Kidney (tissue), 22 donors: ENCODE results near the gene ANP32A. TPM values are rescaled to one million over a fixed set of nuclear protein-coding genes. Genes with fewer than 3 reads are reported as not detected.

Source experiments
- DNase-seq, 5 donors: peaks; one replicate each; pipeline ENCODE4 v3.0.0-alpha.2; 2013 to 2020
- FAIRE-seq: peaks from 2 replicates; lab custom pipeline; 2012; peaks lifted over from hg19 to GRCh38; lab: Jason Lieb, UNC
- H3K27ac ChIP-seq, 2 donors: one replicate each; pipeline ENCODE4 v1.7.0; 2013; ENCODE audit warnings: low read depth in 2 of 2, low read length in 2 of 2, inconsistent platforms in 1 of 2
- H3K27me3 ChIP-seq: one replicate; pipeline ENCODE4 v1.7.1; 2013; ENCODE audit warnings: low read length, inconsistent platforms; ENCODE audit not compliant: control insufficient read depth, insufficient read depth
- H3K36me3 ChIP-seq, 3 donors: one replicate each; pipeline versions ENCODE4 v1.7.0 to v1.7.1; 2013; ENCODE audit warnings: low read length in 3 of 3, control low read depth in 1 of 3, inconsistent platforms in 1 of 3; ENCODE audit not compliant: insufficient read depth in 3 of 3, control insufficient read depth in 2 of 3
- H3K4me1 ChIP-seq, 3 donors: one replicate each; pipeline versions ENCODE4 v1.7.0 to v1.7.1; 2013; ENCODE audit warnings: low read length in 3 of 3, inconsistent platforms in 1 of 3, low read depth in 1 of 3; ENCODE audit not compliant: control insufficient read depth in 2 of 3, insufficient read depth in 2 of 3
- H3K4me3 ChIP-seq, 3 donors: one replicate each; pipeline versions ENCODE4 v1.7.0 to v1.8.1; 2013; ENCODE audit warnings: low read length in 3 of 3, control low read depth in 1 of 3, inconsistent platforms in 1 of 3
- H3K9ac ChIP-seq, 3 donors: one replicate each; pipeline versions ENCODE4 v1.7.0 to v1.7.1; 2013; ENCODE audit warnings: low read length in 3 of 3, control low read depth in 1 of 3, inconsistent platforms in 1 of 3
- H3K9me3 ChIP-seq, 3 donors: one replicate each; pipeline versions ENCODE4 v1.7.0 to v1.7.1; 2013; ENCODE audit warnings: low read length in 3 of 3, control low read depth in 1 of 3, inconsistent platforms in 1 of 3; ENCODE audit not compliant: control insufficient read depth in 2 of 3, insufficient read depth in 1 of 3
- CTCF ChIP-seq: IDR thresholded peaks from 3 replicates; pipeline ENCODE4 v1.5.1; 2012; ENCODE audit warnings: mild to moderate bottlenecking, moderate library complexity, borderline replicate concordance; ENCODE audit not compliant: insufficient read depth; ENCODE audit errors: extremely low read depth
- intact Hi-C: fragments of 100-400 bp; cut with DNase I; formaldehyde crosslinking; loops from one replicate; pipeline ENCODE4 v1.11.1; 2022
- long read RNA-seq, 10 donors: library from polyadenylated mRNA in 1 of 10; unstranded in 1 of 10; transcript quantifications; one replicate each; pipeline ENCODE4 v2.0.0 and lab custom pipeline, GENCODE V29; 2021 to 2026
- polyA plus RNA-seq: library from polyadenylated mRNA; stranded (reverse); fragments of 350-450 nt; fragmentation: Illumina TruSeq; extraction: RNeasy Lipid Tissue Mini Kit (QIAGEN cat#74804); gene quantifications from one replicate; pipeline ENCODE4 v1.2.3, GENCODE V29; 2014; ENCODE audit warnings: low read depth, low replicate concordance; ENCODE audit not compliant: insufficient read depth
- total RNA-seq: library from RNA; stranded (reverse); fragmentation: NEBNext Ultra II Directional; extraction: Animal tissue kit (Norgen Biotek cat#: 25700); gene quantifications from one replicate; pipeline ENCODE4 v1.2.1, GENCODE V29; 2021
- donor health status: control.
- donor health status: control.
- donor health status: control.
- donor health status: control.
- donor health status: control.
- donor health status: DM: yes; HTN: yes; CAD: no.
- donor health status: Normal renal cell carcinoma (clear cell type).

The ANP32A gene
- total RNA-seq, result 113 TPM
- polyA plus RNA-seq, result 148 TPM
- long read RNA-seq, donor 1, transcript ANP32A-208 (3 exons, 707 nt), result minor isoform, 27 of 125 reads
- long read RNA-seq, donor 1, transcript ANP32A-203 (7 exons, 2,440 nt), result major isoform, 41 of 125 reads
- long read RNA-seq, donor 1, partial matches to known transcripts, result 54 of 125 reads
- long read RNA-seq, donor 1, other reads (novel, unspliced or antisense), result 0 of 125 reads
- long read RNA-seq, donor 2, transcript ANP32A-208 (3 exons, 707 nt), result minor isoform, 27 of 117 reads
- long read RNA-seq, donor 2, transcript ANP32A-203 (7 exons, 2,440 nt), result major isoform, 56 of 117 reads
- long read RNA-seq, donor 2, partial matches to known transcripts, result 31 of 117 reads
- long read RNA-seq, donor 2, other reads (novel, unspliced or antisense), result 0 of 117 reads
- long read RNA-seq, donor 3, transcript ANP32A-203 (7 exons, 2,440 nt), result major isoform, 49 of 146 reads
- long read RNA-seq, donor 3, transcript ANP32A-208 (3 exons, 707 nt), result minor isoform, 31 of 146 reads
- long read RNA-seq, donor 3, partial matches to known transcripts, result 53 of 146 reads
- long read RNA-seq, donor 3, other reads (novel, unspliced or antisense), result 6 of 146 reads
- long read RNA-seq, donor 4, transcript ANP32A-208 (3 exons, 707 nt), result minor isoform, 20 of 64 reads
- long read RNA-seq, donor 4, transcript ANP32A-203 (7 exons, 2,440 nt), result major isoform, 42 of 64 reads
- long read RNA-seq, donor 4, partial matches to known transcripts, result 0 of 64 reads
- long read RNA-seq, donor 4, other reads (novel, unspliced or antisense), result 0 of 64 reads
- long read RNA-seq, donor 5, transcript ANP32A-203 (7 exons, 2,440 nt), result major isoform, 5 of 7 reads
- long read RNA-seq, donor 5, partial matches to known transcripts, result 0 of 7 reads
- long read RNA-seq, donor 5, other reads (novel, unspliced or antisense), result 0 of 7 reads
- long read RNA-seq, donor 6, transcript ANP32A-208 (3 exons, 707 nt), result minor isoform, 62 of 414 reads
- long read RNA-seq, donor 6, transcript ANP32A-203 (7 exons, 2,440 nt), result major isoform, 92 of 414 reads
- long read RNA-seq, donor 6, partial matches to known transcripts, result 250 of 414 reads
- long read RNA-seq, donor 6, other reads (novel, unspliced or antisense), result 7 of 414 reads
- long read RNA-seq, donor 7, transcript ANP32A-203 (7 exons, 2,440 nt), result major isoform, 67 of 96 reads
- long read RNA-seq, donor 7, partial matches to known transcripts, result 8 of 96 reads
- long read RNA-seq, donor 7, other reads (novel, unspliced or antisense), result 21 of 96 reads
- long read RNA-seq, donor 8, transcript ANP32A-203 (7 exons, 2,440 nt), result major isoform, 49 of 124 reads
- long read RNA-seq, donor 8, transcript ANP32A-207 (2 exons, 2,015 nt), result minor isoform, 5 of 124 reads
- long read RNA-seq, donor 8, transcript ANP32A-208 (3 exons, 707 nt), result minor isoform, 29 of 124 reads
- long read RNA-seq, donor 8, partial matches to known transcripts, result 40 of 124 reads
- long read RNA-seq, donor 8, other reads (novel, unspliced or antisense), result 0 of 124 reads
- long read RNA-seq, donor 9, transcript ANP32A-203 (7 exons, 2,440 nt), result major isoform, 24 of 63 reads
- long read RNA-seq, donor 9, transcript ANP32A-208 (3 exons, 707 nt), result minor isoform, 20 of 63 reads
- long read RNA-seq, donor 9, partial matches to known transcripts, result 14 of 63 reads
- long read RNA-seq, donor 9, other reads (novel, unspliced or antisense), result 0 of 63 reads
- long read RNA-seq, donor 10, transcript ANP32A-208 (3 exons, 707 nt), result minor isoform, 33 of 94 reads
- long read RNA-seq, donor 10, transcript ANP32A-203 (7 exons, 2,440 nt), result major isoform, 38 of 94 reads
- long read RNA-seq, donor 10, partial matches to known transcripts, result 21 of 94 reads
- long read RNA-seq, donor 10, other reads (novel, unspliced or antisense), result 0 of 94 reads

DNA sequence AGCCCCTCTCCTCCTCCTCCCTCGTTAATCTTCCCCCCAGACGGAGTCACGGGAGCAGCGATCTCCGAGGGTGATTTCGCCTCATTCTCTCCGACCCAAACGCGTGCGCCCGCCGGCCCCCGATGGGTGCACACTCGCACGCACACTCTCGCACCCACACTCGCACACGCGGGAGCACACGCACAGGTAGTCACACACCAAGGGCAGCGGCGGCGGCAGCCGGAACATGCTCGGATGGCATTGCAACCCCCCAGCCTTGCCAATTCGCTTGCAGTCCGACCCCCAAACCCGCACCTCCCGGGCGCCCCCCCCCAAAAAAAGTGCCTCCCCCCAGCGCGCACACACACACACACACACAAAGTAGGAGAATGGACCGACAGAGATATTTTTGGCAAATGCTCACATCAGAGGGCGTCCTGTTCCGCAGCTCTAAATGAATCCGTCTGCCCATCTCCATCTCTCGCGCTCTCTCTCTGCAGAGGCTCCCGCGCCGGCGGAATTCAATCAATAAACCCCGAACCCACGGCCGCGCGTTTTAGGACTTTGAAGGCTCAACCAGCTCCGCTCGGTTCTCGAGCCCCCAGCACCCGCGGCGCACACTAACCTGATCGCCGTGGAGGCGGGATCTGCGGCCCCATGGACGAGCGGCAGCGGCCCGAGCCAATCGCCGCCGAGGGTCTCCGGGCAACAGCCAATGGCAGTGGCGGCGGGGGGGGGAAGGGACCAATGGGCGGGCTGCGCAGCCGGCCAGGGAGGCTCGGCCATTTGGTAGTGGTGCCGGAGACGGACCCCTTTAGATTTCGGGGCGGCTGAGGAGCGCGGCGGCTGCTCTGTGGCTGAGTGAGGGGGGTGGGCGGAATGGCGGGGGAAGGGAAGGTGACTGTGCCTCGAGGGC lies at the start of gene ANP32A:
TSS of gene ANP32A (minus strand) at position 601 of the 895 bp plus-strand sequence. CDS start at position 457, 144 bp downstream.
- intact Hi-C loops, result no loop called here
- peak within 1 kb of the TSS; percentile 96 to 99 (median 98) for H3K9ac ChIP-seq

DNA sequence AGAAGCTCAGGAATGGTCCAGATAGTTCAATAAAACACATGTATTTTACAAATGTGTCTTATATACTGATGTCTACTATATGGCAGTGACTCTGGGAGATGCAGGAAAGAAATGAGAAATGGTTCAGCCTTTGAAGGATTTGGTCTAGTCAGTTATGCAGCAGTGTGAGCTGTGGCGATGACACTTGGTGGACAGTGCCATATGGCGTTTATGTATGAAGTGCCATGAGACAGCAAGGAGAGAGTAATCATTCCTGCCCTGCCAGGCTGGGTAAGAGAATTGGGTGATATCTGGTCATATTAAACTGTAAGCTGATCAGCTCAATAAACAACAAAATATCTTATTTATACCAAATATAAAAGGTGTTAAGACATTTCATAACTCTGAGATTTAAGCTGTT lies 47.6 kb upstream of the ANP32A start:
- DNase-seq (no peak), FAIRE-seq (no peak)
- H3K27me3 ChIP-seq, result no peaks in the 10 kb centered on the region
- H3K4me3 ChIP-seq, result no peak overlapping the region
- no peak overlapping the region for H3K9ac ChIP-seq
- H3K36me3 ChIP-seq, result no peaks in the 10 kb centered on the region
- H3K9me3 ChIP-seq, result no peaks in the 10 kb centered on the region
- H3K27ac ChIP-seq, result no peak overlapping the region
- H3K4me1 ChIP-seq, result no peaks in the 10 kb centered on the region
- no peak for TF ChIP-seq CTCF
- intact Hi-C loops, result no loop called here

More for the DNA sequence above, at the start of gene ANP32A:
- Histone ChIP-seq H3K27me3 (no peaks in the 10 kb centered on the region), H3K9me3 (no peaks in the 10 kb centered on the region), H3K4me3 (peak within 1 kb of the TSS; percentile 94 to 98 (median 98)), H3K27ac (peak within 1 kb of the TSS; percentile 99), H3K4me1 (peaks cover 5 to 15% (median 11%) of the 10 kb centered on the region in 3 donors), H3K36me3 (no peaks in the 10 kb centered on the region)
- DNase-seq (peak; percentile 97 to 99 (median 99)), FAIRE-seq (no peak)
- TF ChIP-seq CTCF, result no peak
